Activated CD4-positive, alpha-beta T cell treated with anti-CD3 and anti-CD28 coated beads for 36 hours (primary cell): ENCODE measurements around the gene WDR64. TPM values are rescaled to one million over a fixed set of nuclear protein-coding genes. Genes with fewer than 3 reads are reported as not detected.

ENCODE experiments used
- ATAC-seq: fragments of 200-7000 bp; cut with Tn5 transposase; one replicate; pipeline ENCODE4 v1.10.0; 2021; ENCODE audit warnings: mild to moderate bottlenecking, moderate library complexity
- CTCF ChIA-PET: fragments of 350-600 bp; sonication (Branson Sonifier 250); formaldehyde crosslinking; loops from one replicate; lab custom pipeline; 2021; ENCODE audit warnings: antibody characterized with exemption; lab: Charles Lee
- POLR2A ChIA-PET: fragments of 350-600 bp; sonication (Branson Sonifier 250); formaldehyde crosslinking; loops from one replicate; lab custom pipeline; 2021; ENCODE audit warnings: antibody characterized with exemption, inconsistent platforms; lab: Charles Lee
- DNase-seq: peaks from one replicate; pipeline ENCODE4 v3.0.0-alpha.2; 2020
- H3K27ac Mint-ChIP-seq: one replicate; pipeline ENCODE4 v1.8.0; 2021; ENCODE audit warnings: mixed read lengths
- H3K27me3 Mint-ChIP-seq: one replicate; pipeline ENCODE4 v1.8.0; 2021; ENCODE audit warnings: mixed read lengths
- H3K36me3 Mint-ChIP-seq: one replicate; pipeline ENCODE4 v1.8.0; 2021; ENCODE audit warnings: low read depth, mixed read lengths
- H3K4me1 Mint-ChIP-seq: one replicate; pipeline ENCODE4 v1.8.0; 2021; ENCODE audit warnings: mixed read lengths
- H3K4me3 Mint-ChIP-seq: one replicate; pipeline ENCODE4 v1.8.0; 2021; ENCODE audit warnings: mild to moderate bottlenecking, moderate library complexity, mixed read lengths
- H3K9me3 Mint-ChIP-seq: one replicate; pipeline ENCODE4 v1.8.0; 2021; ENCODE audit warnings: low read depth, mixed read lengths
- intact Hi-C, 2 experiments: fragments of 100-400 bp; cut with DNase I in 1 of 2; cut with micrococcal nuclease in 1 of 2; formaldehyde crosslinking; loops; one replicate each; pipeline versions ENCODE4 v1.14.2 to v1.15.1; 2022 to 2024; cut with DNase I, micrococcal nuclease
- total RNA-seq, 2 experiments: library from RNA; stranded (reverse); gene quantifications; one replicate each; pipeline ENCODE4 v1.2.3, GENCODE V29; 2021

The WDR64 gene
- total RNA-seq = not detected

GRCh38 chr1:241652012-241652411, at the start of gene WDR64:
WDR64 (plus strand) TSS chr1:241652281; CDS start chr1:241652485, 204 bp downstream.
- H3K36me3 Mint-ChIP-seq = no peaks in the 10 kb centered on the region
- ATAC-seq = no peak

GRCh38 chr1:241603731-241604245, 48.3 kb upstream of the WDR64 start:
- Mint-ChIP-seq H3K27me3 (no peaks in the 10 kb centered on the region), H3K27ac (no peak overlapping the region), H3K36me3 (peaks cover 21% of the 10 kb centered on the region), H3K4me3 (no peak overlapping the region), H3K4me1 (peaks cover 31% of the 10 kb centered on the region), H3K9me3 (no peaks in the 10 kb centered on the region)
- ATAC-seq (no peak), DNase-seq (no peak)
- ChIA-PET POLR2A (no interaction called here), CTCF (interaction anchor here (0.6 to 1.1 kb wide), 3 partner anchors 17 to 391 kb away, joined by 3 read pairs; no protein-coding TSS in a partner anchor)
- intact Hi-C loops = no loop called here

More at GRCh38 chr1:241652012-241652411, at the start of gene WDR64:
- Mint-ChIP-seq H3K4me3 (no peak within 1 kb of the TSS), H3K4me1 (no peaks in the 10 kb centered on the region), H3K27me3 (no peaks in the 10 kb centered on the region), H3K9me3 (peaks cover 2% of the 10 kb centered on the region), H3K27ac (no peak within 1 kb of the TSS)
- intact Hi-C loops = no loop called here
- ChIA-PET CTCF (interaction anchor here (0.8 to 1.3 kb wide), 2 partner anchors 13 to 16 kb away, joined by 3 read pairs; no protein-coding TSS in a partner anchor), POLR2A (no interaction called here)
- no peak for DNase-seq

GRCh38 chr1:241605146-241605805, 46.8 kb upstream of the WDR64 start:
- Mint-ChIP-seq H3K27me3 (no peaks in the 10 kb centered on the region), H3K9me3 (no peaks in the 10 kb centered on the region), H3K4me1 (peaks cover 31% of the 10 kb centered on the region), H3K36me3 (peaks cover 21% of the 10 kb centered on the region), H3K4me3 (no peak overlapping the region), H3K27ac (no peak overlapping the region)
- ATAC-seq (no peak), DNase-seq (no peak)
- intact Hi-C loops = no loop called here
- CTCF ChIA-PET = interaction anchor here (0.8 kb wide), 1 partner anchor 21 kb away, joined by 3 read pairs; no protein-coding TSS in a partner anchor
- POLR2A ChIA-PET = interaction anchor here (0.7 kb wide), 1 partner anchor 86 kb away, joined by 3 read pairs; the partner anchor contains the start of gene FH

GRCh38 chr1:241606544-241606943, 45.5 kb upstream of the WDR64 start:
- CTCF ChIA-PET = interaction anchor here (0.7 kb wide), 2 partner anchors 53 to 108 kb away, joined by 3 to 4 read pairs; no protein-coding TSS in a partner anchor
- DNase-seq (no peak), ATAC-seq (no peak)
- no peak overlapping the region for H3K4me3 Mint-ChIP-seq
- H3K27me3 Mint-ChIP-seq = no peaks in the 10 kb centered on the region
- POLR2A ChIA-PET = no interaction called here
- H3K9me3 Mint-ChIP-seq = no peaks in the 10 kb centered on the region
- H3K27ac Mint-ChIP-seq = no peak overlapping the region
- intact Hi-C loops = no loop called here
- H3K36me3 Mint-ChIP-seq = peaks cover 18% of the 10 kb centered on the region
- H3K4me1 Mint-ChIP-seq = peaks cover 22% of the 10 kb centered on the region

- Mint-ChIP-seq H3K27ac (no peak overlapping the region), H3K36me3 (peaks cover 10% of the 10 kb centered on the region), H3K9me3 (no peaks in the 10 kb centered on the region), H3K4me3 (no peak overlapping the region), H3K27me3 (no peaks in the 10 kb centered on the region), H3K4me1 (peaks cover 22% of the 10 kb centered on the region)
- intact Hi-C loops = no loop called here
- CTCF ChIA-PET = no interaction called here
- ATAC-seq (no peak), DNase-seq (no peak)
- POLR2A ChIA-PET = no interaction called here
These were observed 44.6 kb upstream of the WDR64 start for GRCh38 chr1:241607497-241607896.

GRCh38 chr1:241608379-241609033, 43.6 kb upstream of the WDR64 start:
- no peak overlapping the region for H3K27ac Mint-ChIP-seq
- no peak overlapping the region for H3K4me3 Mint-ChIP-seq
- H3K27me3 Mint-ChIP-seq = no peaks in the 10 kb centered on the region
- DNase-seq = no peak
- ChIA-PET POLR2A (no interaction called here), CTCF (interaction anchor here (0.7 kb wide), 1 partner anchor 16 kb away, joined by 3 read pairs; no protein-coding TSS in a partner anchor)
- H3K36me3 Mint-ChIP-seq = peaks cover 7% of the 10 kb centered on the region
- H3K4me1 Mint-ChIP-seq = peaks cover 18% of the 10 kb centered on the region
- intact Hi-C loops = no loop called here
- H3K9me3 Mint-ChIP-seq = no peaks in the 10 kb centered on the region
- peak; percentile 73 for ATAC-seq

GRCh38 chr1:241610056-241610815, 41.8 kb upstream of the WDR64 start:
- intact Hi-C loops = loop anchor here (2.0 to 10.0 kb wide), 5 partner anchors 65 to 409 kb away; partner anchors contain the start of genes EXO1 (in 1 of the 2) and KMO (in 1 of the 2)
- ChIA-PET POLR2A (interaction anchor here (0.9 kb wide), 1 partner anchor 59 kb away, joined by 3 read pairs; no protein-coding TSS in a partner anchor), CTCF (interaction anchor here (0.7 to 3.1 kb wide), 31 partner anchors 7 to 408 kb away, joined by 3 to 34 read pairs (median 3); partner anchors contain the start of genes EXO1, KMO and MAP1LC3C)
- Mint-ChIP-seq H3K27me3 (no peaks in the 10 kb centered on the region), H3K4me3 (no peak overlapping the region), H3K4me1 (peaks cover 14% of the 10 kb centered on the region), H3K36me3 (peaks cover 4% of the 10 kb centered on the region), H3K9me3 (no peaks in the 10 kb centered on the region), H3K27ac (no peak overlapping the region)
- DNase-seq (no peak), ATAC-seq (no peak)

- CTCF ChIA-PET = interaction anchor here (0.6 to 3.1 kb wide), 33 partner anchors 8 to 407 kb away, joined by 3 to 34 read pairs (median 3); partner anchors contain the start of genes EXO1, KMO and MAP1LC3C
- intact Hi-C loops = loop anchor here (1.0 to 10.0 kb wide), 9 partner anchors 16 to 408 kb away; partner anchors contain the start of genes EXO1 (in 1 of the 2) and KMO (in 1 of the 2)
- ATAC-seq = peak; percentile 71
- Mint-ChIP-seq H3K27ac (no peak overlapping the region), H3K27me3 (no peaks in the 10 kb centered on the region), H3K36me3 (peaks cover 2% of the 10 kb centered on the region), H3K4me1 (peaks cover 14% of the 10 kb centered on the region), H3K9me3 (no peaks in the 10 kb centered on the region), H3K4me3 (no peak overlapping the region)
- POLR2A ChIA-PET = interaction anchor here (0.9 kb wide), 1 partner anchor 59 kb away, joined by 3 read pairs; no protein-coding TSS in a partner anchor
- DNase-seq = no peak
These were observed 41.0 kb upstream of the WDR64 start for GRCh38 chr1:241611063-241611462.

- ChIA-PET POLR2A (no interaction called here), CTCF (interaction anchor here (0.6 to 3.1 kb wide), 20 partner anchors 9 to 387 kb away, joined by 3 to 34 read pairs (median 4); partner anchors contain the start of genes EXO1, KMO and MAP1LC3C)
- peaks cover 2% of the 10 kb centered on the region for H3K36me3 Mint-ChIP-seq
- no peaks in the 10 kb centered on the region for H3K27me3 Mint-ChIP-seq
- ATAC-seq (no peak), DNase-seq (no peak)
- intact Hi-C loops = loop anchor here (1.0 to 10.0 kb wide), 10 partner anchors 16 to 407 kb away; partner anchors contain the start of genes EXO1 (in 1 of the 2) and KMO (in 1 of the 2)
- no peak overlapping the region for H3K4me3 Mint-ChIP-seq
- no peaks in the 10 kb centered on the region for H3K9me3 Mint-ChIP-seq
- peaks cover 14% of the 10 kb centered on the region for H3K4me1 Mint-ChIP-seq
- H3K27ac Mint-ChIP-seq = no peak overlapping the region
These were observed 40.3 kb upstream of the WDR64 start for GRCh38 chr1:241611736-241612135.
